Activated CD4-positive, alpha-beta T cell treated with anti-CD3 and anti-CD28 coated beads, Interleukin-10, Interleukin-2, amounts not matched to agents 100 ng/mL and 50 ng/mL, durations not matched to agents 16 hours and 8 hours (primary cell): ENCODE results near the gene CNTN2.
A peak's percentile ranks its signal among the peaks of the same experiment; 100 is the strongest.

Experiments
- DNase-seq: peaks from one replicate; pipeline ENCODE4 v3.0.0-alpha.2; 2020

Gene CNTN2

DNA sequence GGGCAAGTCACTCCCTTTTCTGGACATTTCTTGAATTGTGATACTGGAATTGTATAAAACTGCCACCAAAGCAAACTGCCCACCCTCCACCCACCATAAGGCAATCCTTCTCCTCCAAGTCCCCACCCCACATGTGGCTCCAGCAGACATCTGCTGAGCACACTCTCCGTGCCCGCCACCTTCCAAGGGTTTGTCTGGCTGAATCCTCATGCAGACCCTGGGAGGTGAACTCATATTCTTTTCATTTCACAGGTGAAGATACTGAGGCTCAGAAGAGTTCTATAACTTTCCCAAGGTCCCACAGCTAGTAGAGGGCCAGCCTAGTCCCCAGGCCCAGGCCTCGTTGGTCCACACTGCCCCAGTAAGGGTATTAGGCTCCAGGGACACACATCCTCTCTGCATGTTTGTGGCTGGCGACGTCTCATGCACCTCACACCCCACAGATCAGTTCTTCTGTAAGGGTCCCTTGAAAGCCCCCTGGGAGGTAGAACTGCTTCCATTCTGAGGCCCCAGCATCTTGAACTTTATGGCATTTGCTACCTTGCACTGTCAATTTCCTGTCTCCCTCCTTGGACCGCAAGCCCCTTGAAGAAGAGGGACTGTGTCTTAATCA, 14.1 kb downstream of the CNTN2 start:
- DNase-seq = no peak

DNA sequence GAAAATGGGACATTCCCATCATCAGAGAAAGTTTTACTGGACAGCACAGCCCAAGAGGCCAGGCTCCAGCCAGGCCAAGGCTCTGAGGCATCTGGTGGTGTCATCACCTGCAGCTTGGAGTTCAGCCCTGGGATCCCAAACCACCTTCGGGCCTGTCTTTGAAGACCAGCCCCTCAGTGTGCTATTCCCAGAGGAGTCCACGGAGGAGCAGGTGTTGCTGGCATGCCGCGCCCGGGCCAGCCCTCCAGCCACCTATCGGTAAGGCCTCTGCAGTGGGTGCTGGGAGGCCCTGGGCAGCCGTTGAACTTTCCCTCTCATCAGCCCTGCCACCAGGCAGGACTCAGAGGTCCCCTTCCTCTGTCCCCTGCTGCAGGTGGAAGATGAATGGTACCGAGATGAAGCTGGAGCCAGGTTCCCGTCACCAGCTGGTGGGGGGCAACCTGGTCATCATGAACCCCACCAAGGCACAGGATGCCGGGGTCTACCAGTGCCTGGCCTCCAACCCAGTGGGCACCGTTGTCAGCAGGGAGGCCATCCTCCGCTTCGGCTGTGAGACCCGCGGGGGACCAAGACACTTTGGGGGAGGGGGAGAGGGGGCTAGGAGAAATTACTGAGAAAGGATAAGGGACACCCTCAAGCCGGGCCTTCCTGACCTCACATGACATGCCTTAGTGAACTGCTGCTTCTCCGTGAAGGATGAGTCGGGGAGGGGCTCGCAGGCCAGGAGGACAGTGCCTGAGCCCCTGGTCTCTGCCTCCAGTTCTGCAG, 15.0 kb downstream of the CNTN2 start:
- no peak for DNase-seq

DNA sequence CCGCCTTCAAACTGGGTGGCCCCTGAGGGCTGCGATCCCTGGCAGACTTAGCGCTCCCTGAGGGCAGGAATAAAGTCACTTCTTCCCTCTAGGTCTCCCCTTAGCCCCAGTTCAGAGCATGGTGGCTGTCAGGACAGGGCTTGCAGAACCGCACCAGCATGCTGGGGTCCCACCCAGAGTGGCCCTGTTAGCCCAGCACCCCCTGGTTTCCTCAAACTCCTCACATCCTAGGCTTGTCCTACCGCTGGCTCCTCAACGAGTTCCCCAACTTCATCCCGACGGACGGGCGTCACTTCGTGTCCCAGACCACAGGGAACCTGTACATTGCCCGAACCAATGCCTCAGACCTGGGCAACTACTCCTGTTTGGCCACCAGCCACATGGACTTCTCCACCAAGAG, 15.8 kb downstream of the CNTN2 start:
- DNase-seq = no peak

DNA sequence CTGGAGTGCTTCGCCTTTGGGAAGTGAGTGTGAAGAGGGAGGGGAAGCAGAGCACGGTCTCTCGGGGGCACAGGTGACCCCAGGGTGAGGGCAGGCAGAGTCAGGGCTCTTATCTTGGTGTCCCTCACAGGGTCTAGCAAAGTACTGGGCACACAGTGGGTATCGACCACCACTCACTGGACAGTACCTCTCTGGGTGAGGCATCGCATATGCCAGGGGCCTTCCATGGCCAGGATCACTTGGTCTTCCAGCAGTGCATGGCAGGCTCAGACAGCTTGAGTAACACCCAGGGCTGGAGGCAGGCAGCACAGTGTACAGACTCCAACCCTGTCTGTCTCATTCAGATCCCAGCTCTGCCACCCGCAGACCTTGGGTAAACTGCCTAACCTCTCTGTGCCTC, 16.6 kb downstream of the CNTN2 start:
- DNase-seq = no peak

DNA sequence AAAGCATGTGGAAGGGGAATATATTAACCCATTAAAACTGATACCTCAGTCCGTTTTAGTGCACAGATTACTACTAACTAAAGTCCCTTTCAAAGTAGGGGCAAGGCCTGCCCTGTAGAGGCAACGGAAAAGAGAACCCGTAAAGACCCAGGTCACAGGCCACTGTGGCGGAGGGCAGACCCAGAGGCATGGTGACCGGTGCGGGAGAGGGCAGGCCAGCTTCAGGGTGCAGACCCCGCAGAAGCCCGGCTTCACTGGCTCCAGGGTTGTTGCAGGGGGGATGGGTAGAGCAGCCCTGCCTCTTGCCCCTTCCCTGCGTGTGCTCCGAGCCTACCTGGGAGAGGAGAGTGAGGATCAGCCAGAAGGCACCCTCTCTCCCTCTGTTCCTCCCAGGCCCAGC, 17.7 kb downstream of the CNTN2 start:
- DNase-seq = no peak

DNA sequence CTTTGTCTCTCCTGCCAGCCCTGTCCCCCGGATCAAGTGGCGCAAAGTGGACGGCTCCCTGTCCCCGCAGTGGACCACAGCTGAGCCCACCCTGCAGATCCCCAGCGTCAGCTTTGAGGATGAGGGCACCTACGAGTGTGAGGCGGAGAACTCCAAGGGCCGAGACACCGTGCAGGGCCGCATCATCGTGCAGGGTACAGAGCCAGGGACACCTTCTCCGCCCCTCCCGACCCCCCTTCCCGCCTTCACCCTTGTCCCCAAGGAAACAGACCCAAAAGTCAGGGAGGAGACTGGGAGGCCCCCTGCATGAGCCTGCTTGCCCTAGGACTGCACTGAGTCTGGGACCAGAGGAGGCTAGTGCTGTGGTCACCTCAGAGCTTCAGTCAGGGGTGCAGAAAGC, 18.2 kb downstream of the CNTN2 start:
- no peak for DNase-seq

DNA sequence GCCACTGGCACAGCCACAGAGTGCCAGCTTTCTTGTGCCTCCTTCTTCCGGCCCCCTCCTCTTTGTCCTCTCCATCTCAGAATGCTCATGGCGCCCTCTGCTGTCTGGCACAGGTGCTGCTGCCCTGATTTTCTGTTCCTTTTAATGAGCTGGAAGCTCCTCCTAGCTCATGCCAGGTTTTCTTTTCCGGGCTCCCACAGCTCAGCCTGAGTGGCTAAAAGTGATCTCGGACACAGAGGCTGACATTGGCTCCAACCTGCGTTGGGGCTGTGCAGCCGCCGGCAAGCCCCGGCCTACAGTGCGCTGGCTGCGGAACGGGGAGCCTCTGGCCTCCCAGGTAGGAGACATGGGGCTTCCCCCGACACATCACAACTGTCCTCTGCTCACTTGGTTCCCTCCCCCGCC, 18.7 kb downstream of the CNTN2 start:
- peak; percentile 76 for DNase-seq

DNA sequence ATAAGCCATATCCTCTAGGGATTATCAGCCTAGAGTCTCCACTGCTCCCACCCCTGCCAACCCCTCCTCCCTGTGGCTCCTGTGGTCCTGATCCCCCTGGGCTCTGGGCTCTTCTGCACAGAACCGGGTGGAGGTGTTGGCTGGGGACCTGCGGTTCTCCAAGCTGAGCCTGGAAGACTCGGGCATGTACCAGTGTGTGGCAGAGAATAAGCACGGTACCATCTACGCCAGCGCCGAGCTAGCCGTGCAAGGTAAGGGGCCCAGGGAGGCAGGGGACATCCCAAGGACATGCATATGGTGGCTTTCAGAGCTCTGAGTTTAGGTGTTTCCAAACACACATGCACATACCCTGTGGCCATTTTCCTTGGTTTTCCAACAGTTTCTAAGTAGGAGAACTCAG, 19.3 kb downstream of the CNTN2 start:
- DNase-seq = no peak

DNA sequence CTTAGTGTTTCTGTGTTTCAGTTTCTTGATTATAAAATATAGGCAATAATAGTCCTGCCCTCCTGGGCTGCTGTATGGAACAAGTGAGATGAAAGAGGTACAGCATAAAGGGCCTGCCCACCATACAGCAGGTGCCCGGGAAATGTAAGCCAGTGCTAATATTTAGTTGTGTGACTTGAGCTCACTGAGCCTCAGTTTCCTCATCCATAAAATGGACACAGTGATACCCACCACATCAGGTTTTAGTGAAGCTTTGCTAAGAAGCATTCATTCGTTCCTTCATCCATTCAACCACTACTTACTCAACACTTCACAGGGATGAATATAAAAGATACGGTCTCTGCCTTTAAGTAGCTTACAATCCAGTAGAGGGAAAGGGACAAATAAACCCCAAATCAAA, 19.9 kb downstream of the CNTN2 start:
- no peak for DNase-seq

DNA sequence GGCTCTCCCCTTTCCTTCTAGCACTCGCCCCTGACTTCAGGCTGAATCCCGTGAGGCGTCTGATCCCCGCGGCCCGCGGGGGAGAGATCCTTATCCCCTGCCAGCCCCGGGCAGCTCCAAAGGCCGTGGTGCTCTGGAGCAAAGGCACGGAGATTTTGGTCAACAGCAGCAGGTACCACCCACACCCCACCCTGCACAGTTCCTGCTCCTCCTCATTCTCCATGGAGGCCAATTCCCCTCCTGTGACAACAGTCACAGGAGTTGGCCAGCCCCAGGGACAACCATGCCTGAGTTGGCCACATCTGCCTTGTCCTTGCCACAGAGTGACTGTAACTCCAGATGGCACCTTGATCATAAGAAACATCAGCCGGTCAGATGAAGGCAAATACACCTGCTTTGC, 21.3 kb downstream of the CNTN2 start:
- DNase-seq = no peak

DNA sequence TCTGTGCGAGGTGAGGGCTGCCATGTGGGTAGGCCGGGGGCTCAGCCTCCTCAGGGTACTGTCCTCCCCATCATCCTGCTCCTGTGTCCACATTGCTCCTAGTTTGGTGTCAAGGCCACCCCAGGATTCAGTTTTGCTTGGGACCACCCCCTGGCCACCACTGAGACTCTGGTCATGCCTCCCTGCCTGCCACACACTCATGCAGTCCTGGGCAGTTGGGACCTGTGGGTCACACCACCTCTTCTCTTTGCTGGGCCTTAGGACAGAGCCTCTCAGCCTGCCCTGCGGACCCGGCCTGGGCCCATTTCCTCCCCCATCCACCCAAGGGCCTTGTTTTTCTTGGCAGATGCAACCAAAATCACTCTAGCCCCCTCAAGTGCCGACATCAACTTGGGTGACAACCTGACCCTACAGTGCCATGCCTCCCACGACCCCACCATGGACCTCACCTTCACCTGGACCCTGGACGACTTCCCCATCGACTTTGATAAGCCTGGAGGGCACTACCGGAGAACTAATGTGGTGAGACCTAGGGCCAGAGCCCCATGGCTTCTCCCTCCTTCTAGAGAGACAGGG, 21.8 kb downstream of the CNTN2 start:
- no peak for DNase-seq

DNA sequence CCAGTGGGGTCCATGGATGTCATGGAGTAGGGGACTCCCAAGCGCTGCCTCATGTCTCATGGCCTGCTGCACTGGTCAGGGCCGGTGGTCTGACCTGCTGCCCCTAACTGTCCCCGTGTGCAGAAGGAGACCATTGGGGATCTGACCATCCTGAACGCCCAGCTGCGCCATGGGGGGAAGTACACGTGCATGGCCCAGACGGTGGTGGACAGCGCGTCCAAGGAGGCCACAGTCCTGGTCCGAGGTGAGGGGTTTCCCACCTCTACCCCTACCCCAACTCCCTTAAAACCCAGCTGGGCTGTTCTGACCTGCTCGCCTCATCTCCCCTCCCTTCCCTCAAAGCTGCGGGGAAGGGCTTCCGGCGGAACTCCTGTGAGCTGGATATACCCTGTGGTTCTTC, 22.7 kb downstream of the CNTN2 start:
- DNase-seq = no peak

DNA sequence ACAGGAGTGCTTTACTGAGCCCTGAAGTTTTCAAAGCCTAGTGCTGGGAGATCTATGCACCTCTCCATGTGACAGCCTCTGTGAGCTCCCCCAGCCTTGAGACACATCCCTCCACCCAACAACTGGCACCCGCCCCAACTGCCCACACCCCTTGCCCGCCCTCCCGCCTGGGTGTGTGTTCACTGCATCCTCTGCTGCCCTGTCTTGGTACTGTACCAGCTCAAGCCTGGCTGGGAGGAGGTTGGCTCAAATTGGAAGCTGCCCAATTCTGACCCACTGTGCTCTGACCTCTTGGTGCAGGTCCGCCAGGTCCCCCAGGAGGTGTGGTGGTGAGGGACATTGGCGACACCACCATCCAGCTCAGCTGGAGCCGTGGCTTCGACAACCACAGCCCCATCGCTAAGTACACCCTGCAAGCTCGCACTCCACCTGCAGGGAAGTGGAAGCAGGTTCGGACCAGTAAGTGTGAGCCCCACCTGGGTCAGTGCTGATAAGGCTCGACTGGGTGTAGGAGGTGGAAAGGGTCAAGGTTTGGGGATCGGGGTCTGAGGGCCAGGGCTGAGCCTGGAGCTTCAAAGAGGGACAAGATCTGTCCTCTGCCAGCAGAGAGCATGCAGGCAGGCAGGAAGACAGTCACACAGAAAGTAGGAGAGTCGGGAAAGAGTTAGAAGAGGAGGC, 23.3 kb downstream of the CNTN2 start:
- no peak for DNase-seq

DNA sequence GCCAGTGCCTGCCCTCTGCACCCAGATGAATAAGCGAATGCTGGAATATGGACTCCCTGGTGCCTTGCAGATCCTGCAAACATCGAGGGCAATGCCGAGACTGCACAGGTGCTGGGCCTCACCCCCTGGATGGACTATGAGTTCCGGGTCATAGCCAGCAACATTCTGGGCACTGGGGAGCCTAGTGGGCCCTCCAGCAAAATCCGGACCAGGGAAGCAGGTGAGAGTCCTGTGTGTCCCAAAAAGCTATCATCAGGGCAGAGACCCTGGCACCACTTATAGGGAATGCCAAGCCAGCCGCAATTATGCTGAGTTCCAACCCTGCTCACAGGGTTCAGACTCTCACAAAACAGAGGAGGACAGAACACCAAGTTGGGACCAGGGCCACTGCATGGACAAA, 24.0 kb downstream of the CNTN2 start:
- DNase-seq = no peak

DNA sequence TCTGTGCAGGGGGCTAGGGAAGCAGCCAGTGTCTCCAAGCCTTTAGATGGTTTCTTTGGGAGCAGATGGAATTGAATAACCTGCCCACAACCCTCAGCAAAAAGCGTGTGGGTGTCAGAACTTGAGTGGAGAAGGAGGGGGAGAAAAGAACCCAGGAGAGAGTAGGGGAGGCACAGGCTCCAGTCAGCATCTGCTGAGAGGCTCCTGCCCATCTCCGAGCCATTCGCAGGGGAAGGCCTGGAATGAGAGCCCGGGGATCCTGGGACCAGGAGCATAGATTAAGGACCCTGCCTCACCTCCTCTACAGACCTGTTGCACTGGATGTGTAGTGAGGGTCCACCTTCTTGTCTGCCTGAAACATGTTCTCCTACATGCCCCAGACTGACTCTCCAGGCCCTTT, 25.0 kb downstream of the CNTN2 start:
- no peak for DNase-seq

DNA sequence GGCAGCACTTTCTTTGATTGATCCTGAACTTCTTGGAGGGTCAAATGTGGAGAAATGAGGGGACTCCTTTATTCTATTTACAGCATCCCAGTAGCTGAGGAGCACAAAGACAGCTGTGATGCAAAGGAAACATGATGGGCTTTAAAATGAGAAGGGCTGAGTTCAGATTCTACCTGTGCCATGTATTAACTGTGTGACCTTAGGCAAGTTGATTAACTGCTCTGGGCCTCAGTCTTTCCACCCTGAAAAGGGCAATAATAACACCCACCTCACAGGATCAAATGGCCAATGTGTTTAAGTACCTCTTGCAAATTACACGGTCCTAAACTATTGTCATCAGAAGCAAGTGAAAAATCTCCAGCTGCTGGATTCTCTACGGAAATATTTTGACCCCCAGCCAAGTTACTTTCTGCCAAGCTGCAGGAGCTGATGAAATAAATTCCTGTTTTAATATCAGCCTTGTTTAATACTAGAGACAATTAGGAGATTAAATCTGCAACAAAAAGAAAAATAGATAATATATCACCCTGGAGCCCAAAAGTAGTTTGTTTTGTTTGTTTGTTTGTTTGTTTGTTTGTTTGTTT, 25.5 kb downstream of the CNTN2 start:
- DNase-seq = no peak

DNA sequence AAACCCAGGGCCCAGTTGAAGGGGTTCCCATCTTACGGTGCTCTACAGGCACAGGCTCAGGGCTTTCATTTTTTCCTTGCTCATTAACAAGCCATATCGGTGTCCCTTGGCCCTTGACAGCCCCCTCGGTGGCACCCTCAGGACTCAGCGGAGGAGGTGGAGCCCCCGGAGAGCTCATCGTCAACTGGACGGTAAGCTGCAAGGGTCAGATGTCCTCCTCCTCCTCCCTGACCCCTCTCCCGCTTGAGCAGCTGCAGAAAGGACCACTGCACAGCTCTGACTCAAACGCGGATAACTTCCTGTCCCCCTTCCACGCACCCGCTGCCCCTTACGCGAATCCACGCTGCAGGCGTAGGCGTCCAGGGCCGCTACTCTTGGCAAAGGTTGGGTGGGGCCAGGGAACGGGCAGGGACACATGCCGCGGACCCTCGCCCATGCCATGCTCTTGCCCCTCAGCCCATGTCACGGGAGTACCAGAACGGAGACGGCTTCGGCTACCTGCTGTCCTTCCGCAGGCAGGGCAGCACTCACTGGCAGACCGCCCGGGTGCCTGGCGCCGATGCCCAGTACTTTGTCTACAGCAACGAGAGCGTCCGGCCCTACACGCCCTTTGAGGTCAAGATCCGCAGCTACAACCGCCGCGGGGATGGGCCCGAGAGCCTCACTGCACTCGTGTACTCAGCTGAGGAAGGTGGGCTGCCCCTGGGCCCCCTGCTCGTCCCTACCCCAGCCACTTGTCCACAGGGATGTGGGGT, 26.5 kb downstream of the CNTN2 start:
- no peak for DNase-seq

DNA sequence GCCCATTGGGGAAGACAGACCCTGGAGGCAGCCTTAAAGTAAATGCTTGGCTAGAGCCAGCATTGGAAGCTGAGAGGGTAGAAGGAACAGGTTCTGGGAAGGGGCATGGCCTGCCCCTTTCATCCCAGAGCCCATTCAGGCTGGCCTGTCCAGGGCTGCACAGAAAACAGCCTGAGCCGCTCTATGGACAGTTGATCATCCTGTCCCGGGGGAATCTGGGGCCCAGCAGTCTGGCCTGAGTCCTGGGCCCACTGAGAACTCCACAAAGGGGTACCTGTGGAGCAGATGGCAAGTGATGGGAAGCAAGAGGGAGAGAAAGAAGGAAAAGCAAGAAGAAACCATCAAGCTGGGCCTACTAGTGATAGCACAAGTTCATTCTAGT, 28.0 kb downstream of the CNTN2 start:
- no peak for DNase-seq

DNA sequence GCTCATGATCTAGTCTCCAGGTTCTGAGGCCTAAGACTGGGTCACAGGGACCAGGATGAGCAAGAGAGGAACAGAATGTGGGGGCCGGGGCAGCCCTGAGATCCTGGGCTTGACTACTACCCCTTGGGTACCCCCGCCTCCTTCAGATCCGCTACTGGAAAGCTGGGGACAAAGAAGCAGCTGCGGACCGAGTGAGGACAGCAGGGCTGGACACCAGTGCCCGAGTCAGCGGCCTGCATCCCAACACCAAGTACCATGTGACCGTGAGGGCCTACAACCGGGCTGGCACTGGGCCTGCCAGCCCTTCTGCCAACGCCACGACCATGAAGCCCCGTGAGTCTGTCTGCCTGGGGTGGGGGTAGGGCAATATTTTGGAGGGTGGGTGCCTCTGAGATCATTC, 28.8 kb downstream of the CNTN2 start:
- DNase-seq = no peak

DNA sequence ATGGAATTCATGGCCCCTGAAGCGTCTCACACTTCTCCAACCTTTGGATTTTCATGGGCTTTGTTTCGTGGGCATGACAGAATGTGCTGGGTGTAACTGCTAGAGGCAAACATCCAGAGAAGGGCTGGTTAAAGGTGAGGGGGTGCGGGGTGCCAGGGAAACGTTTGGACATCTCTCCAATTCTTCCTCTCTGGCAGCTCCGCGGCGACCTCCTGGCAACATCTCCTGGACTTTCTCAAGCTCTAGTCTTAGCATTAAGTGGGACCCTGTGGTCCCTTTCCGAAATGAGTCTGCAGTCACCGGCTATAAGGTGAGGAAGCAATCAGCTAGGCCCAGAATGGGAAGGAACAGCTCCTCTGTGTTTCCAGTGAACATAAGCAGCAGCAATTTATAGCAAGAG, 29.3 kb downstream of the CNTN2 start:
- DNase-seq = no peak

DNA sequence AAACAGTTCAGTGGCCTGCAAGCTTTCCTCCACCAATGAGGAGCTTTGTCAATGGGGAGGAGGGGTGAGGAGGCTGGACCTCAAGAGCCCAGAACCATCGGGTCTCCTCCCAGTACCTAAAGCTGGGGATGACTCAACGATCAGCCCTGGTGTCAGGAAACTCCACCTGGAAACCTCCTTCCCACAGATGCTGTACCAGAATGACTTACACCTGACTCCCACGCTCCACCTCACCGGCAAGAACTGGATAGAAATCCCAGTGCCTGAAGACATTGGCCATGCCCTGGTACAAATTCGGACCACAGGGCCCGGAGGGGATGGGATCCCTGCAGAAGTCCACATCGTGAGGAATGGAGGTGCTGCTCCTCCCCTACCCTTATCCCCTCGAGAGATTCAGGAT, 29.9 kb downstream of the CNTN2 start:
- no peak for DNase-seq

DNA sequence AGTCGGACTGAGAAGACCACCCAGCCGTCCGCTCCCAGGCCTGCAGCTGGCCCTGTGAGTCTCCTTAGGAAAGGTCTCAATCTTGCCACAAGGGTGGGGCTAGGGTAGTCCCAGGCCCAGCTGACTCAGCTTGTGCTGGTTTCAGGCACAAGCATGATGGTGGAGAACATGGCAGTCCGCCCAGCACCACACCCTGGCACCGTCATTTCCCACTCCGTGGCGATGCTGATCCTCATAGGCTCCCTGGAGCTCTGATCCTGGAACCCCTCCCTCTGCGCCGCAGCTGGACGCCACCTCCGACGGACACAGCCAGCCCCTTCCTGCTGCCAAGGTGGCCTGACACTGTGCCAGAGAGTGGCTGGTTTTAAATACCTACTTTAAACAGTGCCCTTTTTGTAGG, 30.5 kb downstream of the CNTN2 start:
- no peak for DNase-seq

DNA sequence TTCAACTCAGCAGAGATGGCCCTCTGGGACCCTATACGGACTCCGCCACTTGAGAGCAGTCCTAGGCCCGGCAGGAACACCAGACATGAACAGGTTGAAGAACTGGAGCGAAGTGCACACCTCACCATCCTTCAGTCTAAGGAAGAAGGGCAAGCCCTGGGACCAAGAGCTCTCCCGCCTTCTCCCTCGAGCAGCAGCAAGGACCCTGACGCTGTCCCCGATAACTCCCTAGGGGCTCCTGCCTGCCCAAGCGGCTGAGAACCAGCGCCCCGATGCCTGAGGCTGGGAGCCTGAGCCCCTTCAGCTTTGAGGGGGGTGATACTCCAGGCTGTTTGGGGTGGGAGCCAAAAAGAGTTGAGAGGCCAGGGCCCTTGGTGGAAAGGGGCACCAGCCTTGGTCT, 31.1 kb downstream of the CNTN2 start:
- no peak for DNase-seq
